Keratinocyte (primary cell): ENCODE data around the gene DGKH. TPM values are rescaled to one million over a fixed set of nuclear protein-coding genes. Genes with fewer than 3 reads are reported as not detected.

ENCODE experiments used
- DNase-seq: peaks from one replicate; pipeline ENCODE4 v3.0.0-alpha.2; 2011; ENCODE audit warnings: low read depth, missing footprints, low spot score
- FAIRE-seq: peaks from 2 replicates; lab custom pipeline; 2011; peaks lifted over from hg19 to GRCh38; lab: Jason Lieb, UNC
- H2AFZ ChIP-seq: 2 replicates; pipeline ENCODE4 v1.6.0; 2012; ENCODE audit warnings: low read length, control low read depth, inconsistent platforms; ENCODE audit not compliant: control insufficient read depth
- H3K27ac ChIP-seq: 2 replicates; pipeline ENCODE4 v1.5.1; 2011; ENCODE audit warnings: low read length; ENCODE audit not compliant: control insufficient read depth, insufficient read depth
- H3K27me3 ChIP-seq: 3 replicates; pipeline ENCODE4 v1.6.0; 2011; ENCODE audit warnings: low read length; ENCODE audit not compliant: control insufficient read depth, insufficient read depth; ENCODE audit errors: extremely low read depth
- H3K36me3 ChIP-seq, 2 experiments: 2 replicates in 1 of 2; 3 replicates in 1 of 2; pipeline ENCODE4 v1.5.1; 2011; ENCODE audit warnings: low read length in 2 of 2, mild to moderate bottlenecking in 1 of 2; ENCODE audit not compliant: control insufficient read depth in 2 of 2, insufficient read depth in 2 of 2; ENCODE audit errors: extremely low read depth in 1 of 2
- H3K4me1 ChIP-seq: 3 replicates; pipeline ENCODE4 v1.5.1; 2011; ENCODE audit warnings: low read length; ENCODE audit not compliant: control insufficient read depth, insufficient read depth; ENCODE audit errors: extremely low read depth
- H3K4me2 ChIP-seq: 3 replicates; pipeline ENCODE4 v1.6.0; 2011; ENCODE audit warnings: low read depth, low read length; ENCODE audit not compliant: control insufficient read depth, insufficient read depth; ENCODE audit errors: extremely low read depth
- H3K4me3 ChIP-seq, 3 experiments: fragments of 200-600 bp in 1 of 3; sonication (generic) in 1 of 3; 2 replicates in 2 of 3; 3 replicates in 1 of 3; pipeline ENCODE4 v1.5.1; 2011 to 2016; ENCODE audit warnings: low read length in 3 of 3, mild to moderate bottlenecking in 3 of 3, control low read depth in 2 of 3, inconsistent platforms in 1 of 3, low read depth in 1 of 3, mixed read lengths in 1 of 3, mixed run types in 1 of 3, moderate library complexity in 1 of 3; ENCODE audit not compliant: control insufficient read depth in 2 of 3, insufficient read depth in 2 of 3; ENCODE audit errors: extremely low read depth in 1 of 3
- H3K79me2 ChIP-seq: 2 replicates; pipeline ENCODE4 v1.6.0; 2012; ENCODE audit warnings: low read length; ENCODE audit not compliant: control insufficient read depth, insufficient read depth
- H3K9ac ChIP-seq: 3 replicates; pipeline ENCODE4 v1.6.0; 2011; ENCODE audit warnings: low read length; ENCODE audit not compliant: control insufficient read depth, insufficient read depth; ENCODE audit errors: extremely low read depth
- H3K9me1 ChIP-seq: 3 replicates; pipeline ENCODE4 v1.6.0; 2011; ENCODE audit warnings: low read length; ENCODE audit not compliant: control insufficient read depth, insufficient read depth; ENCODE audit errors: extremely low read depth
- H3K9me3 ChIP-seq: 2 replicates; pipeline ENCODE4 v1.5.1; 2012; ENCODE audit warnings: low read depth, low read length; ENCODE audit not compliant: control insufficient read depth
- H4K20me1 ChIP-seq: 3 replicates; pipeline ENCODE4 v1.6.0; 2011; ENCODE audit warnings: low read length; ENCODE audit not compliant: control insufficient read depth, insufficient read depth; ENCODE audit errors: extremely low read depth
- EZH2 ChIP-seq: IDR thresholded peaks from one replicate; pipeline ENCODE4 v1.6.1; 2012; ENCODE audit warnings: inconsistent platforms, mild to moderate bottlenecking, low read length, moderate library complexity
- dilution Hi-C: fragments of 300-500 bp; cut with MboI; formaldehyde crosslinking; loops from one replicate; pipeline ENCODE4 v1.7.0; 2020; ENCODE audit warnings: low sequenced_read_pairs; ENCODE audit not compliant: extremely low pct_ligation_motif_present
- polyA plus RNA-seq, 5 experiments: library from polyadenylated mRNA; depleted of rRNA in 3 of 5; stranded (reverse) in 3 of 5; stranded (forward) in 1 of 5; unstranded in 1 of 5; fragments of >200 nt; gene quantifications; 1 replicate in 1 of 5; 2 replicates in 3 of 5; 3 replicates in 1 of 5; pipeline versions ENCODE4 v1.2.1 to v1.2.3, GENCODE V29; 2011 to 2012; ENCODE audit warnings: missing spikeins in 2 of 5, low read depth in 1 of 5, low replicate concordance in 1 of 5
- TF ChIP-seq, protein P1 (sequence below), 3 experiments: IDR thresholded peaks in 1 of 3; conservative IDR thresholded peaks in 1 of 3; optimal IDR thresholded peaks in 1 of 3; 2 replicates in 2 of 3; 3 replicates in 1 of 3; pipeline versions ENCODE3 to v1.5.1; 2011; ENCODE audit warnings: low read length in 3 of 3, mild to moderate bottlenecking in 3 of 3, moderate library complexity in 2 of 3, control low read depth in 1 of 3, inconsistent platforms in 1 of 3; ENCODE audit not compliant: insufficient read depth in 2 of 3; ENCODE audit errors: extremely low read depth in 1 of 3

Gene DGKH
- polyA plus RNA-seq, 1 donor (not counting 4 experiments of a cell fraction or from before 2014, with no cell fraction given): 12.8 TPM

DNA sequence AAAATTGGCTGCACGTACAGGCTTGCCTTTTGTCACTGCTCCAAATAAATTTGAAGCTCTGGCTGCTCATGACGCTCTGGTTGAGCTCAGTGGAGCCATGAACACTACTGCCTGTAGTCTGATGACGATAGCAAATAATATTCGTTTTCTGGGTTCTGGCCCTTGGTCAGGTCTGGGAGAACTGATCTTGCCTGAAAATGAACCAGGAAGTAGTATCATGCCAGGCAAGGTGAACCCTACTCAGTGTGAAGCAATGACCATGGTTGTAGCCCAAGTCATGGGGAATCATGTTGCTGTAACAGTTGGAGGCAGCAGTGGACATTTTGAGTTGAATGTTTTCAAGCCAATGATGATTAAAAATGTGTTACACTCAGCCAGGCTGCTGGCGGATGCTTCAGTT, 207.4 kb downstream of the DGKH start:
- Histone ChIP-seq H3K4me3 (no peak overlapping the region), H3K9ac (no peak overlapping the region), H3K4me1 (peaks cover 8% of the 10 kb centered on the region), H3K9me3 (no peaks in the 10 kb centered on the region), H3K27me3 (no peaks in the 10 kb centered on the region), H3K27ac (no peak overlapping the region), H3K4me2 (peak overlapping the region; percentile 20), H2AFZ (peak overlapping the region; percentile 75), H3K79me2 (no peaks in the 10 kb centered on the region), H4K20me1 (no peaks in the 10 kb centered on the region), H3K36me3 (no peaks in the 10 kb centered on the region), H3K9me1 (no peaks in the 10 kb centered on the region)
- no peak for TF ChIP-seq EZH2
- TF ChIP-seq, protein P1, sequence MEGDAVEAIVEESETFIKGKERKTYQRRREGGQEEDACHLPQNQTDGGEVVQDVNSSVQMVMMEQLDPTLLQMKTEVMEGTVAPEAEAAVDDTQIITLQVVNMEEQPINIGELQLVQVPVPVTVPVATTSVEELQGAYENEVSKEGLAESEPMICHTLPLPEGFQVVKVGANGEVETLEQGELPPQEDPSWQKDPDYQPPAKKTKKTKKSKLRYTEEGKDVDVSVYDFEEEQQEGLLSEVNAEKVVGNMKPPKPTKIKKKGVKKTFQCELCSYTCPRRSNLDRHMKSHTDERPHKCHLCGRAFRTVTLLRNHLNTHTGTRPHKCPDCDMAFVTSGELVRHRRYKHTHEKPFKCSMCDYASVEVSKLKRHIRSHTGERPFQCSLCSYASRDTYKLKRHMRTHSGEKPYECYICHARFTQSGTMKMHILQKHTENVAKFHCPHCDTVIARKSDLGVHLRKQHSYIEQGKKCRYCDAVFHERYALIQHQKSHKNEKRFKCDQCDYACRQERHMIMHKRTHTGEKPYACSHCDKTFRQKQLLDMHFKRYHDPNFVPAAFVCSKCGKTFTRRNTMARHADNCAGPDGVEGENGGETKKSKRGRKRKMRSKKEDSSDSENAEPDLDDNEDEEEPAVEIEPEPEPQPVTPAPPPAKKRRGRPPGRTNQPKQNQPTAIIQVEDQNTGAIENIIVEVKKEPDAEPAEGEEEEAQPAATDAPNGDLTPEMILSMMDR (optimal IDR thresholded peaks at IDR 0.05 in 1 of 3, IDR thresholded peaks at IDR 0.05 in 1 of 3, conservative IDR thresholded peaks at IDR 0.05 in 1 of 3; ENCODE audit: extremely low read depth in 1 of 3, insufficient read depth in 2 of 3, low read length in 3 of 3): no peak
- DNase-seq (no peak), FAIRE-seq (peak; percentile 86)
- dilution Hi-C loops: no loop called here

DNA sequence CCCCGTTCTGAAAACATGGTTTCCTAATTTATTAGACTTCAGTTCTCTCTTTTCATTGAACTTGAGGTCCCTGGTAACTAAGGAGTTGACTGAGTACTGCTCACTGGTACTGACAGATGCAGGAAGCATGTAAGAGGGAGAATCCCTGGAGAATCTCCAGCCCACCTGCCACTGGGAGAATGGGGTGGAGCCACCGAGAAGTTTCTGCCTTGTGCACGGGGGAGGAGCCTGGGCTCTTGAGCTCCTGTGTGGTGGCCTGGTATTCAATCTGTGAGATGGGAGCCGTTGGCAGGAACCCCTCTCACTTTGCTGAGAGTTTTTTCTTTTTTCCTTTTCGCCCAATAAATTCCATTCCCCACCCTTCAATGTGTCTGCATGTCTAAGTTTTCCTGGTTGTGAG, 210.3 kb downstream of the DGKH start:
- Histone ChIP-seq H3K4me2 (no peak overlapping the region), H3K9ac (no peak overlapping the region), H3K79me2 (no peaks in the 10 kb centered on the region), H3K4me1 (peaks cover 8% of the 10 kb centered on the region), H3K27ac (no peak overlapping the region), H3K27me3 (no peaks in the 10 kb centered on the region), H3K4me3 (no peak overlapping the region), H3K9me3 (no peaks in the 10 kb centered on the region), H2AFZ (no peak overlapping the region), H3K9me1 (no peaks in the 10 kb centered on the region), H4K20me1 (no peaks in the 10 kb centered on the region), H3K36me3 (no peaks in the 10 kb centered on the region)
- dilution Hi-C loops: no loop called here
- no peak for DNase-seq
- no peak for FAIRE-seq
- TF ChIP-seq, protein P1 (optimal IDR thresholded peaks at IDR 0.05 in 1 of 3, IDR thresholded peaks at IDR 0.05 in 1 of 3, conservative IDR thresholded peaks at IDR 0.05 in 1 of 3; ENCODE audit: extremely low read depth in 1 of 3, insufficient read depth in 2 of 3, low read length in 3 of 3): no peak
- TF ChIP-seq EZH2: no peak
